ENCODE measurements around the gene GPR176.

GPR176 gene

DNA sequence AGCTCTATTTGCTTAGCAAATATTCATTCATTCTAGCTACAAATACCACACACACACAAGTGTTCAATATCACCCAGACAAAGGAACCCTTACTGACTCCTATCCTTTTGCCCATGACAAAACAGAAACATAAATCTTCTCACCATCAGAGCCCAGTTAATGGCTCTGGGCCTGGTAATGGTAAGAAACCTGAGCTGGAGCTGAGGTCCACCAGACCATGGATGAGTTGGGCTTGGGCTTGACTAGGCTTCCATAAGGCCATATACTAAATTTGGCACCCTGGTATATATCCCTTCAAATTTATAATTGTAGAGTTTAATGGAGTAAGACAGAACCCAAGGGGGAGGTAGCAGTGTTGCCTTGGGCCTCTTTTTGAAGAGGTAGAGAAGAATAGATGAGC is 29.4 kb downstream of the GPR176 start:
- DNase-seq (ENCODE audit: low spot score), result no peak

DNA sequence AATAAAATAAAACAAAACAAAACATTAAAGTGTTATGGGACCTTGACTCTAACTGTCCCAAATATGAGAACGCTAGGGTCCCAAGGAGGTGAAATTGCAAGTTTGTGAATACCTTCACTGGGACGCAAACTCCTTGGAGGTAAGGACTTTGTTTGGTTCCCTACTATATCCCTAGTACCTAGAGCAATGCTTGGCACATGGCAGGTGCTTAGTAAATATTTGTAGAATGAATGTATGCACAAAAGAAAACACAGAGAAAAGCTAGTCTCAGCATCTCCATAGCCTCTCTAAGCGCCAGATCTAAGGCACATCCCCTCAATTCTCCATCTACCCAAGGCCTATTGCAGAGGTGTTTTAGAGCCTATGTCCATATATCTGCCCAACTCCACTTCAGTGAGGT is 30.5 kb downstream of the GPR176 start:
- no peak for DNase-seq (ENCODE audit: low spot score)

- no peak for DNase-seq (ENCODE audit: low spot score)
Observed at GRCh38 chr15:39888809-39889208, 31.3 kb downstream of the GPR176 start.

DNA sequence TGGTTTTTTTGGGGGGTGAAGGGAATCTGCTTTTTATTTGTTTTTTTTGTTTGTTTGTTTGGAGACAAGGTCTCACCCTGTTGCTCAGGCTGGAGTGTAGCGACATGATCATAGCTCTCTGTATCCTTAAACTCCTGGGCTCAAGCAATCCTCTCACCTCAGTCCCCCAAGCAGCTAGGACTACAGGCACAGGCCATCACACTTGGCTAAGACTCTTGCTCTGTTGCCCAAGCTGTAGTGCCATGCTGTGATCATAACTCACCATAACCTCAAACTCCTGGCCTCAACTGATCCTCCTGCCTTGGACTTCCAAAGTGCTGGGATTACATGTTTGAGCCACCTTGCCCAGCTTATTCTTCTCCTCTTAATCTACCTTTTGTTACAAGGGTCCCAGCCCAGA is 31.8 kb downstream of the GPR176 start:
- no peak for DNase-seq (ENCODE audit: low spot score)

GRCh38 chr15:39887832-39888231 is 32.2 kb downstream of the GPR176 start:
- DNase-seq (ENCODE audit: low spot score), result no peak

- no peak for DNase-seq (ENCODE audit: low spot score)
Observed at GRCh38 chr15:39887211-39887610, 32.9 kb downstream of the GPR176 start.

DNA sequence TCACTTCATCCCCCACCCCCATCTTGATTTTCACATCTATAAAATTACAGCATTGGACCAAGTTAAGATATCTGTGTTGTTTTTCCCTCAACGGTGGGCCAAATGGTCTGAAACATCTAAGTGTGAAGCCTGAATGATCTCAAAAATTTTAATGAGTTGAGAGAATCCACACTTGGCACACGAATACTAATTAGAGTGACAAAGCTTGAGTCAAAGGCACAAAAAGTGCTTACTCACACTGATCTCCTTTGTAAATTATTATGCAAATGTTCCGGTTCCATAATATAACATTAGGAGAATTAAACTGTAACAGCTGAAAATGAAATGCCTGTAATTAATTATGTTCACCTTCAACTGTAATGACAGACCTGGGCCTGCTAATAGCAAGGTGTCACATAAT is 33.6 kb downstream of the GPR176 start:
- no peak for DNase-seq (ENCODE audit: low spot score)

DNA sequence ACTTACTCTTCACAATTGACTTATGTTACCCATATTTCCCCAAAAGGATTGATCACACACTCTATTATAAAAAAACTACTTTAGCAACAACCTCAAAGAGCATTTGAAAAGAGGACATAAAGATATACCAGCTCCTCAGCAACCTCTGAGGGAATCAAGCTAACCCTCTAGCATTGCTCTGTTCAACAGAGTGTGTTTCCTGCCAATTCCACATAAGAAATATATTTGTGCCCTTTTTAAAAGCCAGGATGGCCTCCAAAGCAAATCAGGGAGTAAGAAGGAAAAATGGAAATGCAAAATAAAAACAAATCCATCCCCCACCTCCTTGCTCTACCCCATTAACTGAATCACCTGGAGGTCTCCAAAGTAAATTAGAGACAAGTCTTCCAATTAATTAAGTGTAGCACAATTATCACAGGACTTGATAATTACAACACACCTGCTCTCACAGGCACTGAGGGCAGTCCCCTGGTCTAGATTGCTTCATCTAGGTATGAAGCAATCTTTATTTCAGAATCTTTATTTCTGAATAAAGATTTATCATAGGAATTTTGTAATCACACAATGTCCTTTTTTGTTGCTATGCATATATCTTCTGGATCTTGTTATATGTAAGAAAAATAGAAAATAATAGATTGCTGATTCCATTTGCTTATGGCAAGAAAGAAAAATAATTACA is 34.8 kb downstream of the GPR176 start:
- no peak for DNase-seq (ENCODE audit: low spot score)

- DNase-seq (ENCODE audit: low spot score), result no peak
Observed at GRCh38 chr15:39884351-39884750, 35.7 kb downstream of the GPR176 start.

DNA sequence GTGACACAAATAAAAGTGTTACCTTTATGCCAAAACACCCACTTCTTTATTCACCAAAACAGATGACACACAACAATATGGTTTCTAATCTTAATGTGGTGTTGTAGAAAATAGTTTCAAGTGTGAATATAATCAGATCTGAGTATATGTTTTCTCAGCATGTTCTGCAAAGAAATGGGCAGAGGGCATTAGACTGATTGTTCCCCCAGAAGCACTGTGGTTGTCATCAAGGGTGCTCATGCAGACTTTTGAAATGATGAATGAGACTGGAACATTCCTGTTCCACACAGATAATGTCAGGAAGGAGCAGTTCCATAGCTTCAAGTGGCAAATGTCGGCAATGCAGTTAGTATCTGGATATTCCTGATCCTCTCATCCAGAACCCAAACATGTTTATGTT is 37.5 kb downstream of the GPR176 start:
- no peak for DNase-seq (ENCODE audit: low spot score)

DNA sequence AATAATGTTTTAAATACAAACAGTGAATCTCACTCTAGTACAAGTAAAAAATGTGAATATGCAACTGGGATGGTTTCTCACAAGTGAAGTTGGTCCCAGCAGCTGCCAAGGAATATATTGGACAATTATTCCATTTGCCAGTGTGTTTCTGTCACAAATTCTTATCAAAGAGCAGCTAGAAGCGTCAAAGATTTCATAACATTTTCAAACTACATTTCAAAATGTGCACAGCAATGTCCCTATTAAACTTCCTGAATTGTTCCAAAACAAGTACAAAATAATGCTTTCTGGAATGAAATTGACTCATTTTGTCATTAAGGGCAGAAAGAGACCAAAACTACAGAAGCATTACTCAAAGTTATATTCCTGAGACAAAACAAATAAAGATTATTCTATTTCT is 38.3 kb downstream of the GPR176 start:
- no peak for DNase-seq (ENCODE audit: low spot score)

- DNase-seq (ENCODE audit: low spot score), result no peak
Observed at GRCh38 chr15:39880718-39881387, 39.2 kb downstream of the GPR176 start.

- DNase-seq (ENCODE audit: low spot score), result no peak
Observed at GRCh38 chr15:39878406-39878785, 41.7 kb downstream of the GPR176 start.

DNA sequence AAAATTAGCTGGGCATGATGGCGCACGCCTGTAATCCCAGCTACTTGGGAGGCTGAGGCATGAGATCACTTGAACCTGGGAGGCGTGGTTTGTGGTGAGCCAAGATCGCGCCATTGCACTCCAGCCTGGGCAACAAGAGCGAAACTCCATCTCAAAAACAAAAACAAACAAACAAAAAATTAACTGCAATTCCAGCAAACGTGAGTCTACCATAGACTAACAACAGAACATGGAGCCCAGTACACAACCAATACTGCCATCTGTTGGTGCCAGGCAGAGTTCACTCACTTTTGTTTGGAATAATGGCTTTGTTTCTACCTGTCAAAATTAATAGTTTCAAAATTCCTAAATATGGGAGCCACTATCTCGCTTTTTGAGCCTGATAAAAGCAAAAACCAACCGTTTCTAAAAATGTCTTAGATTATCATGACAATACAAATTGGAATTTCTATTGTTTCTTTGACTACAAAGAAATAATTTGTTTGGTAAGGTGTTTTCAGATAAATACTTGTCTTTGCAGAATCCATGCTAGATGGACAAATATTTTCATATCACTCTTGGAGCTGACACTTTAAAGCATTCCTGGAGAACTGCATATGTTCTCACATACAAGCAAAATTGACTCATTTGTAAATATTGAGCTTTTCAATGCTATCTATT is 45.0 kb downstream of the GPR176 start:
- no peak for DNase-seq (ENCODE audit: low spot score)

GRCh38 chr15:39873978-39874377 is 46.1 kb downstream of the GPR176 start:
- DNase-seq (ENCODE audit: low spot score), result no peak

- no peak for DNase-seq (ENCODE audit: low spot score)
Observed at GRCh38 chr15:39870537-39870936, 49.5 kb downstream of the GPR176 start.

DNA sequence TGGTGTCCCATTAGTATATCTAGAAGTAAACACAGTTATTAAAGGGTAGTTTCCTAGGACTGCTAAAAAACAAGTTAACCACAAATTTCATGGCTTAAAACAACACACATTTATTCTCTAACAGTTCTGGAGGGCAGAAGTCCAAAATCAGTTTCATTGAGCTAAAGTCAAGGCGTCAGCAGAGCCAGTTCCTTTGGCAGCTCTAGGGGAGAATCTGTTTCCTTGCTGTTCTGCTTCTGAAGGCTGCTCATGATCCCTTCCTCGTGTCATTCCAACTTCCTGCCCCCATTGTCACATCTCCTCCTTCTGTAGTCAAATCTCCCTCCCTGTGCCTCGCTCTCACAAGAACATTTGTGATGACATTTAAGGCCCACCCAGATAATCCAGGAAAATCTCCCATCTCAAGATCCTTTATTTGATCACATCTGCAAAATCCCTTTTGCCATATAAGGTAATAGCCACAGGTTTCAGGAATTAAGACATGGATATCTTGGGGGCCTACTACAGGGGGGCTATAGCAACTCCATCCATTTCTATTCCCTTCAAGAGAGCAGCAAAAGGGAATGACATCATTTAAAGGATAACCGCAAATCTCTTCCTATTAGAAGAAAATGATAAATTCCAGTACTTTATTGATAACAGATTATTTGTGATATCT is 50.1 kb downstream of the GPR176 start:
- no peak for DNase-seq (ENCODE audit: low spot score)

DNA sequence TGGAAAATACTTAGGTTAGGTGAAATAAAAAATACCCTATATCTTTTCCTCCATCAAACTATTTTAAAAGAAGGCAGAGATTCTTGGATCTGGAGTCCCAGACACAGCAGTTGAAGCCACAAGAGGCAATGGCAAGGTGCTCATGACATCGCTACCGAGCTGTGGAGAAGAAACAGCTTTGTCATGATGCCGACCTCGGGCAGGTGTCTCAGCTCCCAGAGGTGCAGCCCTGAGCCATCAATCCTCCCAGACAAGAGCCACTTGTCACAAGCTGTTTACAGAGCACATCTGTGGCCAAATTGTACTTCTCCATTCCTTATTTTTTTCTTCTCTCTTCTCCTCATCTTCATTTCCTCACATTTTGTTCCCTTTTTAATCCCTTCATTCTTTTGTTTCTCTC is 50.8 kb downstream of the GPR176 start:
- DNase-seq (ENCODE audit: low spot score), result no peak

- DNase-seq (ENCODE audit: low spot score), result no peak
Observed at GRCh38 chr15:39868396-39868795, 51.7 kb downstream of the GPR176 start.

DNA sequence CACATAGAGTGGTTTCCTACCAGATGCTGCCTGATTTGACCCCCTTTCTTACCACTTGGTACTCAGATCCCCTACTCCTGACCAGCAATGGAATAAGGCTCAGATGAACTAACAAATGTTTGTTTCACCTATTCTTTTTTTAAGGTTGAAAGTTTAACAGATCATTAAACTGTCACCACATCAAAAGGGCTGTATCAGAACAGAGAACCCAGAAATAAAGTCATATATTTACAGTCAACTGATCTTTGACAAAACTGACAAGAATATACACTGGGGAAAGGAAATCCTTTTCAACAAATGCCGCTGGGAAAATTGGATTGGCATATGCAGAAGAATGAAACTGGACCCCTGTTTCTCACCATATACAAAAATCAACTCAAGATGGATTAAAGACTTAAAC is 56.0 kb downstream of the GPR176 start:
- DNase-seq (ENCODE audit: low spot score), result no peak

- no peak for DNase-seq (ENCODE audit: low spot score)
Observed at GRCh38 chr15:39860871-39861270, 59.2 kb downstream of the GPR176 start.

- DNase-seq (ENCODE audit: low spot score), result no peak
Observed at GRCh38 chr15:39860200-39860599, 59.9 kb downstream of the GPR176 start.

DNA sequence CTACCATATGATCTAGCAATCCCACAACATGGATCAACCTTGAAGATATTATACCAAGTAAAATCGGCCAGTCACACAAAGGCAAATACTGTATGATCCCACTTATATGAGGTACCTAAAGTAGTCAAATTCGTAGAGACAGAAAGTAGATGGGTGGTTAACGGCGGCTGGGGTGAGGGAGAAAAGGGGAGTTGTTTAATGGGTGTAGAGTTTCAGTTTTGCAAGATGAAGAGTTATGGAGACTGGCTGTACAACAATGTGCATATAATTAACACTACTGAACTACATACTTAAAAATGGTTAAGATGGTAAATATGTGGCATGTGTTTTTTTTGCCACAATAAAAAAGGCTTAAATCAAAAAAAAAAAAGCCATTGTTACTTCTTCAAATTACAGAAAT is 60.4 kb downstream of the GPR176 start:
- DNase-seq (ENCODE audit: low spot score), result no peak
